ENCODE results near the gene TMEM187.

TMEM187 gene, protein sequence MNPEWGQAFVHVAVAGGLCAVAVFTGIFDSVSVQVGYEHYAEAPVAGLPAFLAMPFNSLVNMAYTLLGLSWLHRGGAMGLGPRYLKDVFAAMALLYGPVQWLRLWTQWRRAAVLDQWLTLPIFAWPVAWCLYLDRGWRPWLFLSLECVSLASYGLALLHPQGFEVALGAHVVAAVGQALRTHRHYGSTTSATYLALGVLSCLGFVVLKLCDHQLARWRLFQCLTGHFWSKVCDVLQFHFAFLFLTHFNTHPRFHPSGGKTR

GRCh38 chrX:153972368-153973126, at the start of gene TMEM187:
Gene TMEM187, plus strand, starts transcription at chrX:153972754. Its CDS starts 9,309 bp downstream, at chrX:153982063.
- peak; percentile 73 for DNase-seq (ENCODE audit: low read depth)

- DNase-seq (ENCODE audit: low read depth): no peak
Observed at GRCh38 chrX:153922932-153923857, 49.4 kb upstream of the TMEM187 start.

DNA sequence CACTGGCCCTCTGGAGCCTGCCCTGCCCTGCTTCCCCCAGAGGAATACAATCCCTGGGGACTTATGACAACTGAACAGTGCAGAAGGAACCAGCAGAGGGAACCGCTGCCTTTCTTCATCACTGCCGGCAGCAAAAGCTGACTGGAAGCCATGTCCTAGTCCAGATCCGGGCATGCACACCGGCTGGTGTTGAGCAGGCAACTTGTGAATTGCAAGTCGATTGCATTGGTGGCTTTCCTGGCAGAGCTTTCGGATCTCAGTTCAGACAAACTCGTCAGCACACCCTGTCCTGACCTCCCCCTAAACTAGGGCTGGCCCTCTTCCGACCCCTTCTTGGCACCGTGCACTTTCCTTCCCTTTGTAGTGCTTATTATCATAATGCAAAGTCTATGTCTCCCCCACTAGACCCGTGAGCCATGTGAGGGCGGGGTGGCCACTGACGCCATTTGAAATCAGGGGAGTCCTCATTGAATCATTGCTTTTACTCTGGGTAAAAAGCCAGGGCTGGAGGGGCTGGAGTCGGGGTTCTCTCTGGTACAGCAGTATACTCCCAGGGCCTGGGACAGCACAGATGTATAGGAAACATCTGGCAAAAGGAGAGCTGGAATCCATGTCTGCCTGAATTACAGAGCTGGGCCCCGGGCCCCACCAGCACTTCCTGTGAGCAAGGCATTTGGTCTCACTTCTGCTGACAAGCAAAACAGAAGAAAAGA, 48.2 kb upstream of the TMEM187 start:
- DNase-seq (ENCODE audit: low read depth): no peak

DNA sequence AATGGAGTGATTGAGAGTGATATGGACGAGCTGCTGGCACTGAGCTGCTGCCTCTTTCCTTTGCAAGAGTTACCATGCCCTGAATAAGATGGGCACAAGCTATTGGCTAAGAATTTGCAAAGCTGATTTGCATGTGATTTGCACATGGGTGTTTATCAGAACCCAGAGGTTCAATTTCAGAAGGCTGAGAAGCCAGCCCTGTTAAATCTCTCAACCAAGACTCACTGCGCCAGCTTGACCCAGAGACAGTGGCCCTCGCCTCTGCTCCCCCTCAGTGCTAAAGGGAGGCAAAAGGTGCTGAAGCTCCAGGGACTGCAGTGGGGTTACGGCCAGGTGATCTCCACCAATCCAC, 47.2 kb upstream of the TMEM187 start:
- no peak for DNase-seq (ENCODE audit: low read depth)

- no peak for DNase-seq (ENCODE audit: low read depth)
Observed at GRCh38 chrX:153925739-153926551, 46.6 kb upstream of the TMEM187 start, which contains the start of gene ARHGAP4. Gene ARHGAP4, minus strand, starts transcription at chrX:153926264. Its CDS starts 62 bp downstream, at chrX:153926202.

DNA sequence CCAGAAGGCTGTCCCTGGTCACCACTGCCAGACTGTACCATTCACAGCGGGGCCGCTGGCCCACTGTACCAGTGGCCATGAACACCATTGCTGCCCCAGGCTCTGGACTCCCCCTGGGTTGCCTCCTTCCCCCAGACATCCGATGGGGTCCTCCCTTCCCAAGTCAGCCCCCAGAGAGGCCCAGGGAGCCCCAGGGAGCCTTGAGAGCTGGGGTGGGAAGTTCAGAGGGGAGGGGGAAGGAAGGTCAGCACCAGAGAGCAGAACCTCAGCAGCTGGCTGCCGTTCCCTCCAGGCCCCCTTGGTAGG, 46.0 kb upstream of the TMEM187 start:
- no peak for DNase-seq (ENCODE audit: low read depth)

- DNase-seq (ENCODE audit: low read depth): no peak
Observed at GRCh38 chrX:153926858-153927671, 45.5 kb upstream of the TMEM187 start.

- no peak for DNase-seq (ENCODE audit: low read depth)
Observed at GRCh38 chrX:153927672-153927921, 45.0 kb upstream of the TMEM187 start.

DNA sequence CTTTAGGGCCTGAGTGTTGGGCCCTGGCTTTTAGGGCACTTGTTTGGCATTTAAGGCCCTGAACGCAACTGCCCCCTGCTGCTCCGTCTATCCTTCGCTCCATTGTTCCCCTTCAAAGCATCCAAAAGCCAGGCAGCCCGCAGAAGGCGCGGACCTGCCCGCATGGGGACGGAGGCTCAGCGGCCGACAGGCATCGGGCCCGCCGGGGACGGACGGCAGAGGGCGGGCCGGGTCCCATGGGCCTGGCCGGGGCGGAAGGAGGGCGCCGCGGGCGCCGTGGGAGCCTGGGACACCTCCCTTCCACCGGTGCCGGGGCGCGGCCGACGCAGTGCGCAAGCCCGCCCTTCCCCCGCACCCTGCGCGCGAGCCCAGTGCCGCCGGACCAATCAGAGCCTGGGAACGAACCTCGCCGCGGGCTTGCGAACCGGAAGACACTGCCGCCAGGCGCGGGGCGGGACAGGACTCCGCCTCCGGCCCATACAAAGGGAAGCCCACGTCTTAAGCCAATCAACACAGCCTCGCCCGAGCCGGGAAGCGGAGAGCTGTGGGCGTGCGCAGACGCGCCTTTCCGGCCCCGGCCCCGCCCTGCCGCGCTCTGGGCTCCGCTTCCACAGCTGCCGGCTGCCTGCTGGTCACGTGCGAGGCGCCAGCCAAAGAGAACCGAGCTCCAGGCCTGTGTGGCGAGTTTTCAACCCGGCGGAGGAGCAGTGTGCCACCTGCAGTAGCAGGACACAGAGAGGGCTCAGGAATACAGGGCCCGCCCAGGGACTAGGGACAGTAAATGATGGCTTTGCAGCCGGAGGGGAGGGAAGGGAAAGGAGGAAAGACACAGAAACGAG, 44.4 kb upstream of the TMEM187 start:
- DNase-seq (ENCODE audit: low read depth): peak; percentile 93

GRCh38 chrX:153928846-153929245, 43.7 kb upstream of the TMEM187 start:
- DNase-seq (ENCODE audit: low read depth): no peak

- no peak for DNase-seq (ENCODE audit: low read depth)
Observed at GRCh38 chrX:153929576-153929975, 43.0 kb upstream of the TMEM187 start.

DNA sequence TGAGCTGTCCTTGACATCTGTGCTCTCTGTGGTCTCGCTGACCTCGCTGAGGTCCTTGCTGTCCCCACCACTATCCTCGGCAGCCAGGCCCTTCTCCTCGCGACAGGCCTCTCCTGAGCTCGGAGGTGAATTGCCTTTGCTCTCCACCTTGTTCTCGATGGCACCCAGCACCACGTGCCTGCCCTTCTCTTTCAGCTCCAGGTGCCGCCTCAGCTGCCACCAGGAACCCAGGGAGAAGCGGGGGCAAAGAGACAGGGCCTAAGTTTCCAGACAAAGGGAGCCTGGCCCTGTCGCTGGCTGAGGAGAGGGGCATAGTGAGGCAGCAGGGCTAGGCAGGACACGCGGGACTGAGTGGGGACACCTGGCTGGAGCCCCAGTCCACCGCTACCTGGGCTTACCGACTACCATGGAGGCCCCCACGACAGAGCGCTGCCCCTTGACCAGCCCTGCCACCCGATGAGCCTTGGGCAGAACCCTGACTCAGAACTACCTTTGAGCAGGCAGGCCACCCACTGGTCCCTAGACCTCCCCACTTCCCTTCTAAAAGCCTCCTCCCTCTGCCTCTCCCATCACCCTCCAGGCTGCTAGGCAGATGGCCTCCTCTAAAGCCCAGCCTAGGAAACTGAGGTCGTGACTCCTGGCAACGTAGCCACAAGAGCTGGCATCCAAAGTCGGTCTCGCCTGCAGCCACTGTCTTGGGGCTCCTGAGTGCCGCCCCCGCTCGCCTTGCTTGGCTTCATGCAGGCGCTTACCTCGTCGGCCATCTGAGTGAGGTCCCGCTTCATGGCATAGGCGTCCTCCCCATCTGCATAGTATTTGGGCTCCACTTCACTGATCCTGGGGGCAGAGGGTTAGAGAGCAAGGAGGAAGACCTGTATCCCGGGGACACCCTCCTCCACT, 42.3 kb upstream of the TMEM187 start:
- DNase-seq (ENCODE audit: low read depth): no peak

- DNase-seq (ENCODE audit: low read depth): no peak
Observed at GRCh38 chrX:153931151-153931550, 41.4 kb upstream of the TMEM187 start.

DNA sequence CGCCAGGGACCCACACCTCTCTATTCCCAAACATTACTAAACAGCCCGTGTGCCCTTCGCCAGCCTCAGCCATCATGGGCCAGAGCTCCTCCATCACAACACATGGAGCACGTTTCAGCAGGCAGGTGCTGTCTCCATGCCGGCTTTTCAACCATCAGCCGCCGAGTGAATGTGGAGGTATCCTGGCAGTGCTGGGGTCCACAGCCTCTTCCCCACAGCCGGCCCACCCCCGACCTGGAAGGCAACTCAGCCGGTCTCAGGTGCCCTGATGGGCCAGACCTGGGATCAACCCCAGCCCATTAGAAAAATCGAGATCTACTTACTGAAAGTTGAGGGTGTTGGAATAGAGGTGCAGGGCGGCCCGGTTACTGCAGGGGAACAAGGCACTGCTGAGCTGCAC, 40.8 kb upstream of the TMEM187 start:
- DNase-seq (ENCODE audit: low read depth): no peak

- DNase-seq (ENCODE audit: low read depth): no peak
Observed at GRCh38 chrX:153932220-153932915, 40.2 kb upstream of the TMEM187 start.

- DNase-seq (ENCODE audit: low read depth): no peak
Observed at GRCh38 chrX:153933748-153934147, 38.8 kb upstream of the TMEM187 start.

DNA sequence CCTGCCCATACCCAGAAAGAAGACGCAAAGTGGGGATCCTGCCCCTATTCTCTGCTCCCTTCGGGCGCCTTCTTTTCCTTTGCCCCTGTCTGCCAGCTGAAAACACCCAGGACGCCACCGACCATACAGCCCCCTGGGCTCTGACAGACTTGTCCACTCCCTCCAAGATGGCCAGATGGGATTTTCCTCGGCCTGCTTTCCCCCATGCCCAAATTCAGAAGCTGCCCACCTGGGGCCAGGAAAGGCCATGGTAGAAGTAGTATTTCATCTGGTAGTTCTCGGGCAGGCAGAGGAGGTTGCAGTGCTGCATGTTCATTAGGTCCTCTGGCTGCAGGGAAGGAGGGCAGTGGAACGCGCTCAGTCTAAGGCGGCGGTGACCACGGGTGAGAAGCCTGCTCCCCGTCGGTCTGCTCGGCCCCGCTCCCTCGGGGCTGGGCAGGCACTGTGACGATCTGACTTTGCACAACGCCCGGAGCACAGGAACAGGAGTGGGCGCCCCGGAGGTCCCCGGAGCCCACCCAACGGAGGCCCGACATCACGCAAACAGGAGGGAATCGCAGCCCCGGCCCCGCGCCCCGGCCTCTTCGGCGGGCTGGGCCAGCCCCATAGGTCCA, 38.3 kb upstream of the TMEM187 start:
- no peak for DNase-seq (ENCODE audit: low read depth)
